Occipital lobe (tissue), 2 donors: Measurements from ENCODE around the gene FANK1. TPM values are rescaled to one million over a fixed set of nuclear protein-coding genes. Genes with fewer than 3 reads are reported as not detected.

Experiments
- DNase-seq: peaks from one replicate; lab custom pipeline; 2025; lab: John Stamatoyannopoulos, UW
- total RNA-seq: library from RNA; depleted of rRNA; stranded (reverse); fragments of >200 nt; gene quantifications from one replicate; pipeline ENCODE4 v1.2.3, GENCODE V29; 2014

FANK1 gene, protein sequence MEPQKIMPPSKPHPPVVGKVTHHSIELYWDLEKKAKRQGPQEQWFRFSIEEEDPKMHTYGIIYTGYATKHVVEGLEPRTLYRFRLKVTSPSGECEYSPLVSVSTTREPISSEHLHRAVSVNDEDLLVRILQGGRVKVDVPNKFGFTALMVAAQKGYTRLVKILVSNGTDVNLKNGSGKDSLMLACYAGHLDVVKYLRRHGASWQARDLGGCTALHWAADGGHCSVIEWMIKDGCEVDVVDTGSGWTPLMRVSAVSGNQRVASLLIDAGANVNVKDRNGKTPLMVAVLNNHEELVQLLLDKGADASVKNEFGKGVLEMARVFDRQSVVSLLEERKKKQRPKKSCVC
- total RNA-seq = 2.5 TPM

GRCh38 chr10:125896088-125896934 lies at the start of gene FANK1:
Gene FANK1 (plus strand): TSS chr10:125896564. CDS start chr10:125896643, 79 bp downstream.
- DNase-seq = peak; percentile 74

GRCh38 chr10:125846894-125847293 lies 49.5 kb upstream of the FANK1 start:
- no peak for DNase-seq

- DNase-seq = no peak
Observed at GRCh38 chr10:125848371-125848770, 48.0 kb upstream of the FANK1 start.

- no peak for DNase-seq
Observed at GRCh38 chr10:125848857-125849256, 47.5 kb upstream of the FANK1 start.

GRCh38 chr10:125849448-125849847 lies 46.9 kb upstream of the FANK1 start:
- DNase-seq = no peak

DNA sequence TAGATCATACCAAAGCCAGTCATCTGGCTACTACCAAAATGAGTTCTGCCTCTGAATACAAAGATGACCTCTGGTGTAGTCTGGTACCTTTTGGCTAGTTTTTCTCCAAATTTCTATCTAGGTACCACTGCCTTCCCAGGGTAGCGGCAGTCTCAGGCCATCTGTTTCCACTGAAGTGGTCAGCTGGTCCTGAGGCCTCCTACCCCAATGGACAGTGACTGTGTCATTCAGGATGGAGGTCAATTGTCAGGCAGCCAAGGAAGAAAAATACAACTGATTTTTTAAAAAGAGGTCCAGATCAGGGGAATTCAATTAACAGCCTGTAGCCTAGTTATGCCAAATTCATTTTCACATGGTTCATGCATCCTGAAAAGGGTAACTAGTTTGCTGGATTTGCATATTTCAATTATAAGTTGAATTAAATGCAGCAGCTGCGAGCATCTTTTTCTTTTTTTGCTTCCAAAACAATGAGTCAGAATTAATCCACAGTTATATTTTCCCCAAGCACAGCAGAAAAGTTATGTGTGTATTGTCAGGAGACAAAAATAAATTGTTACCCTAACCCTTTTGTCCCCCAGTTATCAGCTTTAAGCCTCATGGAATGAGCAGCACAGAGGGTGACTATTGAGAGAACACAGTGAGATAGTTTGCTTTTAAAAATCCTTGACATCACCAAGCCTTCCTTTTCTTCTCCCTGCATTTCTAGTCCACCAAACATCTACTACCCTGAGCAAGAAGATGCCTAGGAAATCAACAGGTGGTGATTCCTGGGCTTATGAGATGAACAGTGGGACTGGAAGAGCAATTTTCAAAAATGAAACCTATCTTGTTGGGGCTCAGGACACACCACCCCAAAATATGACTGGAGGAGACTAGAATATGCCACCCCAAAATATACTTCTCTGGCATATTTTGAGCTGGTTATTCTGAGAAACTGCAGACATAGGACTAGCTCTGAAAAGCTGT lies 45.3 kb upstream of the FANK1 start:
- DNase-seq = no peak

GRCh38 chr10:125852487-125852886 lies 43.9 kb upstream of the FANK1 start:
- no peak for DNase-seq

DNA sequence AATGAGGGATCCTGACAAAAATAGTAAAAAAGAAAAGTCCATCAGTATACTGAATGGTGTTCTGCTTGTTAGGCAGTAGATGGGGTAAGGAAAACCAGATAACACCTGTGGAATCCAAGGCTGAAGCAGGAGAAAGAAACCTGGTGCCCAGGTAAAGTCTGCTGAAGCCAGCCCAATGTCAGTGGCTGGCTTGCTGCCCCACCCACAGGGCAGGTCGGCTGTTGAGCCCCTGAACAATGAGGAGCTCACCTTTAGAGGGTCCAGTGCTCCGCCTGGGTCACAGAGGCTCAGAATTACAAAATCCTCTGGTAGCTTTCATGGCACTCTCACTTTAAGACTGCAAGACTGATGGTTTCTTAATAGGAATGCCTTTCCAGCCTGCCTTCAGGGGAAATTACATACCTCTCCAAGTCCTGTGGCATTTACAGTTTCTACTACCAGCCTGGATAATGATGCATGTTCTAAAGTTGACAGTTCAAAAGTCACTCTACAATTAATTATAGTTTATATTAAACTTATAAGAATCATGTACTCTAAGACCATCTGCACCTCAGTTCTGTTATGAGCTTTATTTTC lies 39.1 kb upstream of the FANK1 start:
- DNase-seq = no peak

DNA sequence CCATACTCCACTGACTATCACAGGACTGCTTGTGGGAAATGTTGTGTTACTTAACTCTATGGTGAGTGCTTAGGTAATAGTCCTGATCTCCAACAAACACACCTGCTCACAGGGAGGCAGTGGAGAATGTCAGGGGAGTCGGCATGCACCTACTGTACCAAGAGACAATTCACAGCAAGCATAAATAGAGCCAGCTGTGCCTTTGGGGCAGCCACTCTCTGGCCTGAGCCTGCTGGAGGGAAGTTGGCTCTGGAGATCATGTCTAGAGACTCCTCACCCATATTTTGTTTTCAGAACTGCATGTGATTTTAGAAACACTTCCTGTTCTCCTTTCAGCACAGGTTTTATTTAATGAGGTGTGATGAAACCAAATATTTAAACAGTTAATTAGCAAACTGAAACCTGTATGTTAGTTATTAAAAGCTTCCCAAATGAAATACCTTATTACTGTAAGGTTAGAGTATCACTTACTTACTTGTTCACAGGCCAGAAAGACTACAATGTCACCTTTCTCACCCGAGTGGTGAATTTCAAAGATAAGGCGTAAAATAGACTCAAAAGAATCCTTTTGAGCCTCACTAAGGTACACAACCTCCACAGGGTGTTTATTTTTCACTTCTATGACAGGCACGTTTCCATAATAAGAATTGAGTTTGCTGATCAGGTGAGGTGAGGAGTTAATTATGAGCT lies 37.1 kb upstream of the FANK1 start:
- DNase-seq = no peak

- no peak for DNase-seq
Observed at GRCh38 chr10:125865120-125865519, 31.2 kb upstream of the FANK1 start.

DNA sequence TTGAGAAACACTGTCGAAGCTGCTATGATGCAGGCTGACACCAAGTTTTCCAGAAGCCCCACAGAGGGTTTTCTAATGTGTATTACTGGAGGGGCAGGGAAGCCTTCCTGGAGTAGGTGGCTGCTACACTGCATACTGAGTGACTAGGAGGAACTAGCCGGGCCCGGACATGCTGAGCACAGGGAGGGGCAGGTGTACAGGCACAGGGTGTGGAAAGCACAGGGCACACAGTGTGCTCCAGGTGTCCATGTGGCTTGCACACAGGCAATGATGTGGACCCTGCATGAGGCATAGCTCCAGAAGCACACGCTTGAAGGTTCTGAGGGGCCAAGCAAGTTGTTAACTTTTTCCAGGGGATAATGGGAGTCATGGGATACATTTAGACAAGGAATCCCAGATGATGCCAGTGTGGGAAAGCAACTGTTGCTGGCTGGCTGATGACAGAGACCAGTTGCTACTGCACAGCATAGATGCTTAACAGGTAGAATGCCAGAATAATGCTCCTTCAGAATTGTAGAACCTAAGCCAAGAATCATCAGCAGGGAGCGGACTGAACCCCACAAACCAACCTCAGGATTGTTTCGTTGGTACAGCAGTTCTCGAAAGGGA lies 29.8 kb upstream of the FANK1 start:
- DNase-seq = no peak

DNA sequence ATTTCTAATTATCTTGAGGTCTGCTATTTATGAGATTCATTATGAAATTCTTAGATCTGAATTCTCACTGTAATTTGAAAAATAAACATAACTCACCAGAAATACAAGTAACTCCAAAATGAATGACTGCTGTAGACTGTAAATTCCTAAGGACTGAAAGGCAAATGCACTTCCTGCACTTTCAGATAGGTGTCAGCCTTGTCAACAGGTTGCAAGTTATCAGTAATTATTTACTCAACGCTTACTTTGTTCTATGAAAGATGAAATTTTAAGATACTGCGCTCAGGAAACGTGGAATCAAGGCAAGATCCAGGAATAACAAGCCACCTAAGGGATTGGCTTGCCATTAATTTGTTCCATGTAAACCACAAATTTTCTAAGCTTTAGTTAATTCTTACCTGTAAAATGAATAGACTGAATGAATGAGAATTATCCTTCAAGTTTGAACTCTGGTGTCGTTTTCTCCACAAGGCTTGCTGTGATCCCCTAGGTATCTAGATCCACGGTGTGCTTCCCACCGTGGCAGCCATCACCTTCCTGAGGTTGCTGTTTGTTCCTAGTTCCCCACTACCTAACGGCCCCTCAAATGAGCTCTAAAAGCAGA lies 27.9 kb upstream of the FANK1 start:
- DNase-seq = no peak

- DNase-seq = no peak
Observed at GRCh38 chr10:125871338-125871737, 25.0 kb upstream of the FANK1 start.

GRCh38 chr10:125878957-125879835 lies 17.2 kb upstream of the FANK1 start:
- no peak for DNase-seq

- DNase-seq = no peak
Observed at GRCh38 chr10:125880719-125881118, 15.6 kb upstream of the FANK1 start.

GRCh38 chr10:125881192-125881591 lies 15.2 kb upstream of the FANK1 start, which contains the start of gene DHX32:
Gene DHX32 (minus strand): TSS chr10:125881292. CDS start chr10:125880824, 468 bp downstream.
- no peak for DNase-seq

- DNase-seq = no peak
Observed at GRCh38 chr10:125882596-125882995, 13.8 kb upstream of the FANK1 start.

DNA sequence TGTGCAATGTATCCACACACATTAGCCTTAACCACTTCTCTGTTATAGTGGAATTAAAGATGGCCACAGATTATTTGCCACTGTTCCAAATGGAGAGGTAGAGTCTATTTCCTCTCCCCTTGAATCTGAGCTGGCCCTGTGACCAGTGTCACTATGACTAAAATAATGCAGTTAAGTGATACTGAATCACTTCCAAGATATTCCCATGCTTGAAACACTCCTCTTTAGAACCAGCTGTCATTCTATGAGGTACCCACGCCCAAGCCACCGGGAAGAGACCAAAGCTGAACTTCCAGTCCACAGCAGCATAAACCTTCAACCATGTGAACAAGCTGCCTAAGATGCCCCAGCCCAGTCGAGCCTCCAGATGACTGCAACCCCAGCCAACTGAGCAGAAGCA lies 13.2 kb upstream of the FANK1 start:
- DNase-seq = no peak
